ENCODE results near the gene DKK3.

DKK3 gene

GRCh38 chr11:11987503-11988022 lies 20.9 kb downstream of the DKK3 start:
- no peak overlapping the region for H3K9ac ChIP-seq
- no peaks in the 10 kb centered on the region for H3K27me3 ChIP-seq (ENCODE audit: insufficient read depth, low read depth)
- no peaks in the 10 kb centered on the region for H3K4me1 ChIP-seq (ENCODE audit: low read depth, poor library complexity, severe bottlenecking)
- peak; percentile 42 for TF ChIP-seq CTCF (conservative IDR thresholded peaks at IDR 0.05; ENCODE audit: low read depth, low read length)
- H3K4me3 ChIP-seq (IDR thresholded peaks at IDR 0.05; ENCODE audit: insufficient read depth, low read depth, low read length): no peak overlapping the region
- H3K36me3 ChIP-seq (ENCODE audit: insufficient read depth): no peaks in the 10 kb centered on the region
- no peaks in the 10 kb centered on the region for H3K79me2 ChIP-seq (ENCODE audit: insufficient read depth, low read depth)
- no peak overlapping the region for H2AFZ ChIP-seq (ENCODE audit: low read depth)
- H4K20me1 ChIP-seq (ENCODE audit: insufficient read depth): no peaks in the 10 kb centered on the region
- no peak overlapping the region for H3K27ac ChIP-seq
- H3K4me2 ChIP-seq: no peak overlapping the region

DNA sequence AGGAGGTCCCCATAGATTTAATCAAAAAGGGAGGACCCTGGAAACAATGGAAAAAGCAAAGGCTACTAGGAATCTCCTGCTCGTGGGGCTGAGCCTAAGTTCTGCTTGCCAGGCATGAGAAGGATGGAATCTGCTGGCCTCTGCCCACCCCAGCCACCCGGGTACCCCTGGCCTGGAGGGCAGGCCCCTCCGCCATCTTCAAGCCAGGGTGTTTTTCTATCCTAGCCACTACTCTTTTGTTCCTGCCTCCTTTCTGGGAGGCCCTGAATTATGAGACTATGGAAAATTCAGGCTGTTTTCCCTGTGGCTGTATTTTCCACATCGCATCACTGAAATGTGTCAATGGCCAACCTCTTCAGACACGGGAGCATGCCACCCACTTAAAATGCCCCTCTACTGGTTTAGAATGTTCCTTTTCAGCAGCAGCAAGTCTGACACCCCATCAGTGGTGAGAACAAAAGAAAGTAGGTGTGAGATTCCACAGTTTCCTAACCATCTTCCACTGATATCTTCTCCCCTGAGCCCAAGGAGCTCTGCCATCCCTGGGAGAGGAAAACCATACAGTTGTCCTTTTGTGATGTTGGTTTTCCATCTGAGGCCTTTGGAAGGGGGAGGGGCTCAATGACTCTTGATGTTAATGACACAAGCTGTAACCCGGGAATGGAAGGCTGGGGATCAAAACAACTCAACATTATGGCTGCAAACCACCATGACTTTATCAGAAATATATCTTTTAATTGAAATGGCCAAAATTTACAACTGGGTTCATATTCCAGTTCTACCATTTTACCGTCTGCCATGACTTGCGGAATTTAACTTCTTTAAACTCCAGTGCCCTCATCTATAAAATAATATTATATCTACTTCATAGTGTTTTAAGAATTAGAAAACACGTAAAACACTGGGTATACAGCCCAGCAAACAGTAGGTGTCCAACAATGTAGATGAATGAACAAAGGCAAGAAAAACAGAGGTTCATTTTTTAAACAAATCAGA lies 22.2 kb downstream of the DKK3 start:
- Histone ChIP-seq H3K4me1 (ENCODE audit: low read depth, poor library complexity, severe bottlenecking) (no peaks in the 10 kb centered on the region), H3K27ac (no peak overlapping the region), H3K27me3 (ENCODE audit: insufficient read depth, low read depth) (no peaks in the 10 kb centered on the region), H3K79me2 (ENCODE audit: insufficient read depth, low read depth) (no peaks in the 10 kb centered on the region), H4K20me1 (ENCODE audit: insufficient read depth) (no peaks in the 10 kb centered on the region), H3K4me2 (no peak overlapping the region), H3K9ac (no peak overlapping the region), H2AFZ (ENCODE audit: low read depth) (no peak overlapping the region), H3K4me3 (IDR thresholded peaks at IDR 0.05; ENCODE audit: insufficient read depth, low read depth, low read length) (no peak overlapping the region), H3K36me3 (ENCODE audit: insufficient read depth) (no peaks in the 10 kb centered on the region)
- no peak for TF ChIP-seq CTCF (conservative IDR thresholded peaks at IDR 0.05; ENCODE audit: low read depth, low read length)

GRCh38 chr11:11985016-11985715 lies 23.3 kb downstream of the DKK3 start:
- Histone ChIP-seq H2AFZ (ENCODE audit: low read depth) (no peak overlapping the region), H3K4me2 (no peak overlapping the region), H3K27me3 (ENCODE audit: insufficient read depth, low read depth) (no peaks in the 10 kb centered on the region), H3K4me1 (ENCODE audit: low read depth, poor library complexity, severe bottlenecking) (no peaks in the 10 kb centered on the region), H3K9ac (no peak overlapping the region), H3K27ac (no peak overlapping the region), H3K4me3 (IDR thresholded peaks at IDR 0.05; ENCODE audit: insufficient read depth, low read depth, low read length) (no peak overlapping the region), H3K79me2 (ENCODE audit: insufficient read depth, low read depth) (no peaks in the 10 kb centered on the region), H3K36me3 (ENCODE audit: insufficient read depth) (no peaks in the 10 kb centered on the region), H4K20me1 (ENCODE audit: insufficient read depth) (no peaks in the 10 kb centered on the region)
- no peak for TF ChIP-seq CTCF (conservative IDR thresholded peaks at IDR 0.05; ENCODE audit: low read depth, low read length)

DNA sequence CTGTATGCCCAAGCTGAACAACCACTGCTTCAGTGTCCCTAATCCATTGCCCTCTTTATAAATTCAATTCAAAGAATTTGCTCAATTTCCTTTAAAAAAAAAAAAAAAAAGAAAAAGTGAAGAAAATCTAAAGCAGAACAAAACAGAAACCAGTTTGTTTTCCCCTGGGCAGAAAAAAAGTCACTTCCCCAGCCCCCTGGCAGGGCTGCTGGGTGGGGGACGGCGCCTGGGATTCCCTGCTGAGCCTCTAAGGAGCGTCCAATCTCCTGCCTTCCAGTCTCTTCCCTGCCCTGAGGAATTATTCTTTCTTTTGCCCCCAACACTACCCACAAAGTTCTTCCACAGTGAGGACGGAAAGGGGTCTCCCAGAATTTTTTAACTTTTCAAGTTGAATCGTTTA lies 23.9 kb downstream of the DKK3 start:
- no peak overlapping the region for H3K9ac ChIP-seq
- H3K27me3 ChIP-seq (ENCODE audit: insufficient read depth, low read depth): no peaks in the 10 kb centered on the region
- H3K4me2 ChIP-seq: no peak overlapping the region
- H3K79me2 ChIP-seq (ENCODE audit: insufficient read depth, low read depth): no peaks in the 10 kb centered on the region
- TF ChIP-seq CTCF (conservative IDR thresholded peaks at IDR 0.05; ENCODE audit: low read depth, low read length): no peak
- H3K27ac ChIP-seq: no peak overlapping the region
- no peak overlapping the region for H2AFZ ChIP-seq (ENCODE audit: low read depth)
- H4K20me1 ChIP-seq (ENCODE audit: insufficient read depth): no peaks in the 10 kb centered on the region
- no peaks in the 10 kb centered on the region for H3K36me3 ChIP-seq (ENCODE audit: insufficient read depth)
- no peaks in the 10 kb centered on the region for H3K4me1 ChIP-seq (ENCODE audit: low read depth, poor library complexity, severe bottlenecking)
- no peak overlapping the region for H3K4me3 ChIP-seq (IDR thresholded peaks at IDR 0.05; ENCODE audit: insufficient read depth, low read depth, low read length)
